Endothelial cell of umbilical vein (primary cell): ENCODE data around the gene HTT. TPM values are rescaled to one million over a fixed set of nuclear protein-coding genes. Genes with fewer than 3 reads are reported as not detected.

Experiments
- BruUV-seq: library from RNA; stranded (reverse); fragments of 400-500 nt; replicated peaks from 2 replicates; lab custom pipeline; 2021; lab: Mats Ljungman, UMichigan
- CTCF ChIA-PET: fragments of 300-600, 350-600 bp; sonication (Branson Sonifier 250); formaldehyde crosslinking; loops from one replicate; lab custom pipeline; 2021; ENCODE audit warnings: antibody characterized with exemption, inconsistent platforms; lab: Charles Lee
- POLR2A ChIA-PET: fragments of 300-600, 350-600 bp; sonication (Branson Sonifier 250); formaldehyde crosslinking; loops from one replicate; lab custom pipeline; 2021; ENCODE audit warnings: antibody characterized with exemption, inconsistent platforms; lab: Charles Lee
- DNase-seq: peaks from one replicate; pipeline ENCODE4 v3.0.0-alpha.2; 2011; ENCODE audit warnings: low read depth, low spot score
- FAIRE-seq: peaks from 2 replicates; lab custom pipeline; 2011; peaks lifted over from hg19 to GRCh38; lab: Jason Lieb, UNC
- H2AFZ ChIP-seq: 2 replicates; pipeline ENCODE4 v1.6.0; 2012; ENCODE audit warnings: low read depth, low read length, control low read depth, inconsistent platforms
- H3K27ac ChIP-seq: 2 replicates; pipeline ENCODE4 v1.5.1; 2011; ENCODE audit warnings: low read depth, mild to moderate bottlenecking, control low read depth, low read length, moderate library complexity; ENCODE audit not compliant: insufficient read depth
- H3K27me3 ChIP-seq, 2 experiments: 2 replicates each; pipeline versions ENCODE4 v1.6.0 to v1.6.1; 2011; ENCODE audit warnings: low read length in 2 of 2, mixed read lengths in 1 of 2; ENCODE audit not compliant: control insufficient read depth in 2 of 2, insufficient read depth in 2 of 2
- H3K36me3 ChIP-seq, 2 experiments: 2 replicates in 1 of 2; 3 replicates in 1 of 2; pipeline ENCODE4 v1.5.1; 2011; ENCODE audit warnings: low read length in 2 of 2, mild to moderate bottlenecking in 1 of 2, moderate library complexity in 1 of 2; ENCODE audit not compliant: control insufficient read depth in 2 of 2, insufficient read depth in 2 of 2; ENCODE audit errors: extremely low read depth in 1 of 2
- H3K4me1 ChIP-seq: 3 replicates; pipeline ENCODE4 v1.5.1; 2011; ENCODE audit warnings: mild to moderate bottlenecking, low read length; ENCODE audit not compliant: control insufficient read depth, insufficient read depth; ENCODE audit errors: extremely low read depth
- H3K4me2 ChIP-seq: 2 replicates; pipeline ENCODE4 v1.6.1; 2011; ENCODE audit warnings: low read length, control low read depth, mixed read lengths; ENCODE audit not compliant: insufficient read depth
- H3K4me3 ChIP-seq, 3 experiments: fragments of 200-600 bp in 1 of 3; sonication (generic), shearing (Covaris generic) in 1 of 3; replicated peaks in 1 of 3; 2 replicates each; pipeline ENCODE4 v1.5.1; 2011 to 2016; ENCODE audit warnings: control low read depth in 3 of 3, low read length in 3 of 3, mild to moderate bottlenecking in 2 of 3, inconsistent platforms in 1 of 3, low read depth in 1 of 3, moderate library complexity in 1 of 3; ENCODE audit not compliant: insufficient read depth in 1 of 3
- H3K79me2 ChIP-seq: 2 replicates; pipeline ENCODE4 v1.6.0; 2012; ENCODE audit warnings: low read length, inconsistent platforms; ENCODE audit not compliant: control insufficient read depth, insufficient read depth
- H3K9ac ChIP-seq: replicated peaks from 2 replicates; pipeline ENCODE3; 2011; ENCODE audit warnings: low read length, control low read depth; ENCODE audit not compliant: insufficient read depth; ENCODE audit errors: extremely low read depth
- H3K9me1 ChIP-seq: replicated peaks from 3 replicates; pipeline ENCODE4 v1.6.0; 2011; ENCODE audit warnings: mild to moderate bottlenecking, low read length; ENCODE audit not compliant: control insufficient read depth, insufficient read depth; ENCODE audit errors: extremely low read depth
- H3K9me3 ChIP-seq: replicated peaks from 2 replicates; pipeline ENCODE4 v1.5.1; 2012; ENCODE audit warnings: low read length, inconsistent platforms; ENCODE audit not compliant: control insufficient read depth, insufficient read depth
- H4K20me1 ChIP-seq: replicated peaks from 2 replicates; pipeline ENCODE3; 2011; ENCODE audit warnings: mild to moderate bottlenecking, low read length; ENCODE audit not compliant: control insufficient read depth, insufficient read depth; ENCODE audit errors: extremely low read depth
- EZH2 ChIP-seq: IDR thresholded peaks from 2 replicates; pipeline ENCODE4 v1.6.1; 2012; ENCODE audit warnings: borderline replicate concordance, low read depth, mild to moderate bottlenecking, moderate library complexity, low read length, inconsistent platforms; ENCODE audit not compliant: severe bottlenecking
- FOS ChIP-seq: IDR thresholded peaks from 2 replicates; pipeline ENCODE4 v1.6.1; 2011; ENCODE audit warnings: mild to moderate bottlenecking, low read length, moderate library complexity, borderline replicate concordance; ENCODE audit not compliant: insufficient read depth
- GATA2 ChIP-seq: IDR thresholded peaks from 2 replicates; pipeline ENCODE4 v1.7.0; 2011; ENCODE audit warnings: low read depth, mild to moderate bottlenecking, moderate library complexity, mixed read lengths, low read length; ENCODE audit not compliant: insufficient read length, insufficient read depth
- JUN ChIP-seq: IDR thresholded peaks from 2 replicates; pipeline ENCODE4 v1.6.1; 2011; ENCODE audit warnings: borderline replicate concordance, low read depth; ENCODE audit not compliant: insufficient read length, insufficient read depth
- POLR2A ChIP-seq: IDR thresholded peaks from 2 replicates; pipeline ENCODE4 v1.6.1; 2012; ENCODE audit warnings: low read depth, mild to moderate bottlenecking, control low read depth, low read length
- POLR2AphosphoS5 ChIP-seq: IDR thresholded peaks from 2 replicates; pipeline ENCODE4 v1.6.1; 2012; ENCODE audit warnings: low read depth, mild to moderate bottlenecking, control low read depth, low read length, moderate library complexity; ENCODE audit not compliant: insufficient read depth
- dilution Hi-C: fragments of 300-500 bp; cut with MboI; formaldehyde crosslinking; loops from one replicate; pipeline ENCODE4 v1.15.0; 2019; ENCODE audit warnings: low sequenced_read_pairs; ENCODE audit not compliant: extremely low pct_ligation_motif_present
- intact Hi-C: fragments of 100-400 bp; cut with micrococcal nuclease; formaldehyde crosslinking; loops from one replicate; pipeline ENCODE4 v1.10.0; 2022
- polyA plus RNA-seq, 4 experiments: library from polyadenylated mRNA; depleted of rRNA in 3 of 4; stranded (reverse) in 3 of 4; unstranded in 1 of 4; fragments of >200 nt; gene quantifications; 2 replicates each; pipeline versions ENCODE4 v1.2.1 to v1.2.3, GENCODE V29; 2011 to 2012; ENCODE audit warnings: missing spikeins in 1 of 4
- total RNA-seq: library from RNA; stranded (reverse); gene quantifications from 2 replicates; pipeline ENCODE4 v1.2.3, GENCODE V29; 2021
- TF ChIP-seq, protein P1 (sequence below): IDR thresholded peaks from 2 replicates; pipeline ENCODE4 v1.6.1; 2011; ENCODE audit not compliant: insufficient read depth, insufficient read length

HTT gene
- total and polyA plus RNA-seq, 2 donors (not counting 3 experiments of a cell fraction or from before 2014, with no cell fraction given): 15.7 to 61.2 TPM

DNA sequence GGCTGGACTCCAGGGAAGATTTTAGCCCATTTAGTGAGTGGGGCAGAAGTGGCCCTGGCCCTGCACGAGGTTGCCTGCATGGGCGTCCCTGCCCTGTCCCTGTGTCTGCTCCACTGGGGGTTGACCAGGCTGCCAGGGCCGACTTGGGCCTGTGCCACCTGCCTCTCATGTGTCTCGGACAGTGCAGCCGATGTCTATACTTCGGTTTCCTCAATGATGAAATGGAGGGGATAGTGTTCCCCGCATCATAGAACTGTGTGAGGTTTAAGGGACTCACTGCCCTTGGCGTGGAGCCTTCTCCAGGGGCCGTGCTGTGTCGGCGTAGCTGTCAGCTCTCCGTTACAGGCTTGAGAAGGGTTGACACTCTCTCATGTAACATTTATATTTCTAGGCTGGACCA, 147.5 kb downstream of the HTT start:
- Histone ChIP-seq H3K4me3 (no peak overlapping the region), H3K4me1 (no peaks in the 10 kb centered on the region), H3K27me3 (no peaks in the 10 kb centered on the region), H4K20me1 (no peaks in the 10 kb centered on the region), H3K27ac (no peak overlapping the region), H2AFZ (no peak overlapping the region), H3K79me2 (no peaks in the 10 kb centered on the region), H3K9ac (no peak overlapping the region), H3K36me3 (peaks cover 6 to 52% of the 10 kb centered on the region in 2 experiments), H3K4me2 (no peak overlapping the region), H3K9me1 (no peaks in the 10 kb centered on the region), H3K9me3 (no peaks in the 10 kb centered on the region)
- intact Hi-C loops (no loop called here), dilution Hi-C loops (no loop called here)
- FAIRE-seq (no peak), DNase-seq (no peak)
- no TSS peak for BruUV-seq
- POLR2A ChIA-PET: no interaction called here
- CTCF ChIA-PET: interaction anchor here (1.0 kb wide), 1 partner anchor 11 kb away, joined by 3 read pairs; no protein-coding TSS in a partner anchor
- TF ChIP-seq POLR2AphosphoS5: no peak
- no peak for TF ChIP-seq GATA2
- TF ChIP-seq, protein P1, sequence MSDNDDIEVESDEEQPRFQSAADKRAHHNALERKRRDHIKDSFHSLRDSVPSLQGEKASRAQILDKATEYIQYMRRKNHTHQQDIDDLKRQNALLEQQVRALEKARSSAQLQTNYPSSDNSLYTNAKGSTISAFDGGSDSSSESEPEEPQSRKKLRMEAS: no peak
- TF ChIP-seq FOS: no peak

DNA sequence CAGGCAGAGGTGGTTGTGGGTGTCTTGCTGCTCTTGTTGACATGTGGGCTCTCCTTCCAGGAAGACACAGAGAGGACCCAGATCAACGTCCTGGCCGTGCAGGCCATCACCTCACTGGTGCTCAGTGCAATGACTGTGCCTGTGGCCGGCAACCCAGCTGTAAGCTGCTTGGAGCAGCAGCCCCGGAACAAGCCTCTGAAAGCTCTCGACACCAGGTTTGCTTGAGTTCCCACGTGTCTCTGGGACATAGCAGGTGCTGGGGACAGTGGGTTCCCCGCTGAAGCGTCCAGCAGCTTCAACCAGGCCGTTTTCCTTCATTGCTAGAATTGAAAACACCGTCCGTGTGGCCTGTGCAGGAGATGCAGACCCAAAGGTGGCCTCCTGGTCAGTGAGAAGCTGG, 148.9 kb downstream of the HTT start:
- Histone ChIP-seq H3K4me3 (no peak overlapping the region), H2AFZ (no peak overlapping the region), H3K27me3 (no peaks in the 10 kb centered on the region), H3K9me3 (no peaks in the 10 kb centered on the region), H3K4me1 (no peaks in the 10 kb centered on the region), H3K27ac (no peak overlapping the region), H3K79me2 (no peaks in the 10 kb centered on the region), H3K9ac (no peak overlapping the region), H3K9me1 (no peaks in the 10 kb centered on the region), H3K36me3 (peaks cover 6 to 48% of the 10 kb centered on the region in 2 experiments), H4K20me1 (no peaks in the 10 kb centered on the region), H3K4me2 (no peak overlapping the region)
- dilution Hi-C loops: no loop called here
- DNase-seq (no peak), FAIRE-seq (no peak)
- ChIA-PET CTCF (no interaction called here), POLR2A (no interaction called here)
- TF ChIP-seq JUN: no peak
- TF ChIP-seq EZH2: no peak
- TF ChIP-seq POLR2A: no peak
- TF ChIP-seq, protein P1: no peak
- no peak for TF ChIP-seq FOS
- BruUV-seq: no TSS peak
- intact Hi-C loops: no loop called here
